IPS-15b (cell line): ENCODE data around the gene RGS12.
"Not testable (repeated sequence)": the region's sequence is repeated elsewhere in the genome, so short reads cannot be mapped to it uniquely, and the experiment has no call there.

Experiments used
- H3K27me3 ChIP-seq: one replicate; pipeline ENCODE4 v1.6.1; 2013; ENCODE audit warnings: low read length; ENCODE audit not compliant: control insufficient read depth, insufficient read depth
- H3K36me3 ChIP-seq: one replicate; pipeline ENCODE4 v1.6.1; 2013; ENCODE audit warnings: low read length; ENCODE audit not compliant: control insufficient read depth, insufficient read depth
- H3K4me1 ChIP-seq: one replicate; pipeline ENCODE4 v1.6.1; 2013; ENCODE audit warnings: mild to moderate bottlenecking, low read length; ENCODE audit not compliant: control insufficient read depth, insufficient read depth
- H3K4me3 ChIP-seq: one replicate; pipeline ENCODE4 v1.5.1; 2013; ENCODE audit warnings: low read depth, low read length
- H3K9ac ChIP-seq: one replicate; pipeline ENCODE4 v1.6.1; 2013; ENCODE audit warnings: low read depth, mild to moderate bottlenecking, low read length
- H3K9me3 ChIP-seq: one replicate; pipeline ENCODE4 v1.6.1; 2013; ENCODE audit warnings: mild to moderate bottlenecking, low read length; ENCODE audit not compliant: control insufficient read depth, insufficient read depth

Gene RGS12

DNA sequence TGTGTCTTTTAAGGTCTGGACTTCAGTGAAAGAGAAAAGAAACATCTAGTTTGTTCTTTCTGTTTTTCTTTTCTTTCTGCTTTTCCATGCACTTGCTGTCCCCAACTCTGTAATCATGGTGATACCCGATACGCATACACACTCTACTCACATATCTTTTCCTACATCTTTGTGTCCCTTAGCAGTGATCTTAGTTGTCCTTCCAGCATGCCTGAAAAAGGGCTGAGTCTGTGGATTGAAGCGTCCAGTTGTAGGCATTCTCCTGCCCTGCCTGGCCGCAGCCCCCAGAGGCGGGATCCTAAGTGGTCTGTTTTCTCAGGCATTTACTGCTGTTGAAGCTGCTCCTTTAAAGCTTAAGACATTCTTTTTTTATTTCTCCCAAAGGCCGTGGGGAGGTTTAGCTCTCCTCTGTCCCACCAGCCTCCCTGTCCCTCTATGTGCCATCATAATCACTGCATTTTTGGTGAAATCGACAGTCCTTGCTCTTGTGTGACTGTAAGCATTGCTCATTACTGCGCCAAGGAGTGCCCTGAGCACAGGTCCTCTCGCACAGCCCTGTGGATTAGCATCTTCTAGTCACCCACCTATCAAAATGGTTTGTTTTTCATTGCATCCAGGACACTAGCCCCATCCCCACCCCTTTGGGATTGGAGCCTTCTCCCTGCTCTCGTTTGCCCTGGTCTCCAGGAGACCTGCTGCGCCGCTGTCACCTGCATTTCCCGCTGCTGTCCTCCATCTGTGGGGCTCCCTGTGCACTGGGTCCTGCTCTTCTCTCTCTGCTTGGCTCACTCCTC, 4.4 kb downstream of the RGS12 start:
- H3K4me1 ChIP-seq = no peaks in the 10 kb centered on the region
- H3K9me3 ChIP-seq = no peaks in the 10 kb centered on the region
- H3K4me3 ChIP-seq = no peak overlapping the region
- H3K27me3 ChIP-seq = no peaks in the 10 kb centered on the region
- H3K36me3 ChIP-seq = no peaks in the 10 kb centered on the region
- no peak overlapping the region for H3K9ac ChIP-seq

DNA sequence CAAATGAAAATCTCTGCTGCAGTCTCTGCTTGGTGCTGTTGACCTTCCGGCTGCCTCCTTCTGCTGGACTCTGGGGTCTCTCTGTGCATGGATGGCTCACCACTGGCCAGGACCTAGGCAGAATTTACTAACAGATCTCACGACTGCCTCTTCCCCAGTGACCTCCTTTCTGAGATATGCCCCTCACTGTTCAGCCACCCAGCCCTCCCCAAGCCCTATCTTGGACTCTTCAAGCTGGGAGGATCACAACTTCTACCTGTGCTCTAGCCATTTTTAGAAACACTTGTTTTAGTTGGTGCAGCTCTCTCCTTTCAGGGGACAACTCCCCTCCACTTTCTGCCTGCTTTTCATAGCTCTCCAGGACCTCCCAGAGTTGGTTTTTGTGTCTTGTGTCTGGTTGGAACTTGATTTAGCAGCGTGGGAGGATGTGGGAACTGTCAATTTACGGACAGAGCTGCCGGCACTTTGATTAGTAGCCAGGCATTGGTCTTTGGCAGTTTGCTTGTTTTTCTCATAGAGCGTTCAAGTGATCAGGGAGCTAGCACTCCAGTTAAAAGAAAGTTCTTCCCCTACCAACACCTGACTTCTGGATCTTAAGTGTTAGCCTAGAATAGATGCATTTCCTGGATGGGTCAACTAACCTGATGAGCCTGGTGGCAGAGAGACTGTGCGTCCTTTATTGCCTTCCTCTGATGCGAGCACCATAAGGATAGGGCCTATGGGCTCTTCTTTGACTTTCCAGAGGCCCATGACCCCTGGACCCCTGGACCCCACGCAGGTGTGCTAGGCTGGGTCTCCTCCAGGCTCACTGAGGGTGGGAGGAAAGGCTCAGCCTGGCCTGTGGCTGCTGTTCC, 6.5 kb downstream of the RGS12 start:
- H3K9ac ChIP-seq = no peak overlapping the region
- no peaks in the 10 kb centered on the region for H3K27me3 ChIP-seq
- no peak overlapping the region for H3K4me3 ChIP-seq
- H3K36me3 ChIP-seq = no peaks in the 10 kb centered on the region
- H3K4me1 ChIP-seq = no peaks in the 10 kb centered on the region
- no peaks in the 10 kb centered on the region for H3K9me3 ChIP-seq

DNA sequence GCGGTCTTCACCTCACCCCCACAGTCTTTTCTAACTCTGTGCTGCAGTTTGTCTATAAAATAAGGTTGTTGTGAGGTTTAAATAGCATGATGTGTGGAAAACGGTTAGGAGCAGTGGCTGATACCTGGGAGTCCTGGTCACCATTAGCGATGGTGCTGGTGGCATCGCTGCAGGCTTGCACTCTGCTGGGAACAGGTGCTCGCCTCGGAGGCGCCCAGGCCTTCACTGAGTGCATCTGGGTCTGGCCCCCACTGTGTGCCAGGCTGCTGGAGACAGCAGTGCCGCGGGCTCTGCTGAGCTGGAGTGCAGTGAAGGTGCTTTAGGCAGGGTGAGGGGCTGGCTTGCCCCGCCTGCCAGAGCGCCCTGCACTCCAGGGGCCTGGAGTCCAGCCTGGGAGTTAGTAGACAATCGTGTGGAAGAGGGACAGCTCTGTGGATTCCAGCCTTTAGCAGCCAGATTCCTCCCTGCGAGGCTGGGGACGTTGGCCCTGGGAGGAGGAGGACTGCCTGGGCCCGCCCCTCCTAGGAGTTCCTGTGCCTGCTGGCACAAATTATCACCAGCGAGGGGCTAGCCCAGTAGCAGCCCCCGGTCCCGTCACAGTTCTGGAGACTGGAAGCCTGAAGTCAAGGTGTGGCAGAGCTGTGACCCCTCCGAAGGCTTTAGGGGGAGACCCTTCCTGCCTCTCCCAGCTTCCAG, 7.3 kb downstream of the RGS12 start:
- Histone ChIP-seq H3K9me3 (no peaks in the 10 kb centered on the region), H3K4me1 (no peaks in the 10 kb centered on the region)

DNA sequence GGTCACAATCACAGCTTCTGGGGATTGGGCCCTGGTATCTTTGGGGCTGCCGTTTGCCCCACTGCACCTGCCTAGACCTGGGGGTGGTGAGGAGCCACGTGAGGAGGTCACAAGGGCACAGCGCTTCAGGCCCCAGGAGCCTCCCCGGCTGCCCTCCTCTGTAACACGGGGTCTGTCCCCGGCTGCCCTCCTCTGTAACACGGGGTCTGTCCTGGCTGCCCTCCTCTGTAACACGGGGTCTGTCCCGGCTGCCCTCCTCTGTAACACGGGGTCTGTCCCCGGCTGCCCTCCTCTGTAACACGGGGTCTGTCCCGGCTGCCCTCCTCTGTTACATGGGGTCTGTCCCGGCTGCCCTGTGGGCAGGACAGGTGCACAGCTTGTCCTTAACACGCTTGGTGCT, 8.1 kb downstream of the RGS12 start:
- not testable (repeated sequence) for H3K4me1 ChIP-seq, H3K4me3 ChIP-seq, H3K9ac ChIP-seq, H3K36me3 ChIP-seq, H3K27me3 ChIP-seq, H3K9me3 ChIP-seq

More for the DNA sequence above, 7.3 kb downstream of the RGS12 start:
- no peak overlapping the region for H3K9ac ChIP-seq
- no peak overlapping the region for H3K4me3 ChIP-seq
- no peaks in the 10 kb centered on the region for H3K36me3 ChIP-seq
- no peaks in the 10 kb centered on the region for H3K27me3 ChIP-seq

DNA sequence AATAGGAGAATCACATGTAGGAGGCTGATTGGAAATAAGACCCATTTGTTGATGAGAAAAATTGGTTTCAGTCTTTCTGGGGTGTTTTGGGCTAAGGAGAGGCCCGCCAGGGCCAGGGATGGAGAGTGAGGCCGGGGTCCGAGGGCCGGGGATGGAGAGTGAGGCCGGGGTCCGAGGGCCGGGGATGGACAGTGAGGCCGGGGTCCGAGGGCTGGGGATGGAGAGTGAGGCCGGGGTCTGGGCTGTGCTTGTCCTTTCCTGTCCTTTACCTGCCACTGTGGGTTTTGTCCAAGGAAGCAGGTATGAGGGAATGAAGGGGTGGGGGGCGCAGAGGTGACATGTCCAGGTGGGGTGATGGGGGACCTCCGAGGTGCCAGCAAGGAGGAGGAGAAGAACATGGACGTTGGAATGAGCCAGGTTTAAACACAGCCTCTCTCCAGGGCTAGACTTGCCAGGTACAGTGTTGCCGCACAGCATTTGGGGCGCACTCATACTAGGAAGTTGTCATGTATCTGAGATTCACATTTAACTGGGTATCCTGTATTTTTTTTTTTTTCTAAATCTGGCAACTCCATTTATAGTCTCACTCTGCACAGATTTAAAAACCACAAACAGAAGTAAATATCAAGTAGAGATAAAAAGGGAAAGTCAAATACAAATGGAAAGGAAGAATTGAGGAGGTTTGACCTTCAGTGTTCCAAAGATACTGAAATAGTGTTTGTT, 8.8 kb downstream of the RGS12 start:
- H3K4me1 ChIP-seq = no peaks in the 10 kb centered on the region
- no peaks in the 10 kb centered on the region for H3K36me3 ChIP-seq
- H3K9me3 ChIP-seq = no peaks in the 10 kb centered on the region
- H3K27me3 ChIP-seq = no peaks in the 10 kb centered on the region
- H3K4me3 ChIP-seq = no peak overlapping the region
- H3K9ac ChIP-seq = no peak overlapping the region

DNA sequence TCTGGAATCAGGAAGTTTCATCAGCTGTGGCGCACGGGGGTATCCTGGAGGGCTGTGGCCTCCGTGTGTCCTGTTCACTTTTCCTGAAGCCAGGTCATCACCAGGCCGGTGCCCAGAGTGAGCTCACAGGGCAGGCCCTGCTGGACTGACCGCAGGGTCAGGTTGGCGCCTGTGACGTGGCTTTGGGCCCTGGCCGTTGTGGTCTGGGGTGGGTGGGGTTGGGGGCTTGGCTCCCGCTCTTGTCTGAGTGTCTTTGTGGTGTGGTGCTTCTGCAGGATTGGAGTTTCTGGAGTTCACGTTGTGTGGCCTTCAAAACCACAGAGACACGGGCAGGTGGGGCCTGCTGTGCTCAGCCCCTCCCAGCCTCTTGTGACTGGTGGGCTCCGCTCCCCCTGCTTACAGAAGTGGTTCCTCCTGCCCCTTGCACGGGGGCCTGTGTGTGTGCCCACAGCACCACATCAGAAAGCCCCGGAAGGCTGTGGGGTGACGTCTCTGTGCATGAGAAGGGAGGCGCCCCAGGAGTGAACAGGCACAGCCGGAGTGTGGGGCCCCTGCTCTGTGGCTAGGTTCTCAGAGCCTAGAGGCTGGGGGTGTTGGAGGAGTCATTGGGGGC, 9.5 kb downstream of the RGS12 start:
- Histone ChIP-seq H3K4me3 (no peak overlapping the region), H3K4me1 (no peaks in the 10 kb centered on the region)

DNA sequence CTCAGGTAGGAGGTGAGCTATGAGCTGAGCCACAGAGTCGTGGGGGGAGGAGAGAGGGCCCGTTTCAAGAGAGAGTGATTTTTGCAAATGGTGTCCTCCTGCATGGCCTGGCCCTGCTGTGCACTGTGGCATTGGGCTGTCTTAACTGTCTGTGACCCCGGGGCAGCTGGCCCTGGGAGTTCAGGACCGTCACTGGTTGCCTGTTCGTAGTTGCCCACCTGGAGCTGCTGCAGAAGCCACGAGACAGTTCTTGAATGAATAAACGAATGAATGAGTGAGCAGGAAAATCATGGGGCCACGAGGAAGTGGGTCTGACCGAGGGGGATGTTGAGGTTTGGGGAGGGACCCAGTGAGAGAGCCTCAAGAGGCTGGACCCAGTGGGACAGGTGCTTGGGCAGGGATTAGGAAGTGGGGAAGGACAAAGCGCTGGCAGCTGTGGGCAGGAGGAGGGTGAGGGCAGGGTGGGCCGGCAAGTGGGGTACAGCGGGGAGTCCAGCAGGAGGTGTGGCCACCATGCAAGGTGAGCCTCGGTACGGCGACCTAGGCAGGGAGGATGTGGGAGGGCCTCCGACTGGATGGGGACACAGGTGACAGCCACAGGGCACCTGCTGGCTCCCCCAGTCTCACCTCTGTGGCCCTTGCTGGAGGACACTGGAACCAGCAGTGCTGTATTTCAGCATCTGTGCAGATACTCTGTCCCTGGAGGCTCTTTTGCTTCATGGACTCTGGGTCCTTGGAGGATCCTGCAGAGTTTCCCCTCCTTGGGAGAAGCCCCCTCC, 10.2 kb downstream of the RGS12 start:
- no peak overlapping the region for H3K9ac ChIP-seq

More for the DNA sequence above, 9.5 kb downstream of the RGS12 start:
- no peaks in the 10 kb centered on the region for H3K9me3 ChIP-seq
- H3K36me3 ChIP-seq = no peaks in the 10 kb centered on the region
- no peaks in the 10 kb centered on the region for H3K27me3 ChIP-seq
- H3K9ac ChIP-seq = no peak overlapping the region

DNA sequence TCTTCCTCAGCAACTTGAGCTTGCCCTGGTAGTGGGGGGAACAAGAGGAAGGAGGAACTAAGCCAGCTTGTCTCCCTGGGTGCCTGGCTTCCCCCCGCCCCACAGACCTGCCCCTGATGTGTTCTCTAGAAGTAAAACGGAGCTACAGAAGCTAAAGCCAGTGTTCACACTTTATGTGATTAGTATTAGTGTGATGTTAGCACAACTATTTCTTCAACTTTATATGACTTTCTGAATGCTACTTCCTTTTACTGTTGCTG, 10.7 kb downstream of the RGS12 start:
- no peak overlapping the region for H3K4me3 ChIP-seq
- no peaks in the 10 kb centered on the region for H3K4me1 ChIP-seq
- no peak overlapping the region for H3K9ac ChIP-seq
- no peaks in the 10 kb centered on the region for H3K36me3 ChIP-seq
- no peaks in the 10 kb centered on the region for H3K9me3 ChIP-seq
- no peaks in the 10 kb centered on the region for H3K27me3 ChIP-seq

More for the DNA sequence above, 10.2 kb downstream of the RGS12 start:
- Histone ChIP-seq H3K27me3 (no peaks in the 10 kb centered on the region), H3K9me3 (no peaks in the 10 kb centered on the region), H3K4me3 (no peak overlapping the region), H3K36me3 (no peaks in the 10 kb centered on the region), H3K4me1 (no peaks in the 10 kb centered on the region)

GRCh38 chr4:3303923-3304710, 11.3 kb downstream of the RGS12 start:
- Histone ChIP-seq H3K9ac (peak overlapping the region; percentile 0), H3K4me1 (no peaks in the 10 kb centered on the region), H3K36me3 (no peaks in the 10 kb centered on the region), H3K27me3 (no peaks in the 10 kb centered on the region), H3K9me3 (no peaks in the 10 kb centered on the region), H3K4me3 (no peak overlapping the region)

DNA sequence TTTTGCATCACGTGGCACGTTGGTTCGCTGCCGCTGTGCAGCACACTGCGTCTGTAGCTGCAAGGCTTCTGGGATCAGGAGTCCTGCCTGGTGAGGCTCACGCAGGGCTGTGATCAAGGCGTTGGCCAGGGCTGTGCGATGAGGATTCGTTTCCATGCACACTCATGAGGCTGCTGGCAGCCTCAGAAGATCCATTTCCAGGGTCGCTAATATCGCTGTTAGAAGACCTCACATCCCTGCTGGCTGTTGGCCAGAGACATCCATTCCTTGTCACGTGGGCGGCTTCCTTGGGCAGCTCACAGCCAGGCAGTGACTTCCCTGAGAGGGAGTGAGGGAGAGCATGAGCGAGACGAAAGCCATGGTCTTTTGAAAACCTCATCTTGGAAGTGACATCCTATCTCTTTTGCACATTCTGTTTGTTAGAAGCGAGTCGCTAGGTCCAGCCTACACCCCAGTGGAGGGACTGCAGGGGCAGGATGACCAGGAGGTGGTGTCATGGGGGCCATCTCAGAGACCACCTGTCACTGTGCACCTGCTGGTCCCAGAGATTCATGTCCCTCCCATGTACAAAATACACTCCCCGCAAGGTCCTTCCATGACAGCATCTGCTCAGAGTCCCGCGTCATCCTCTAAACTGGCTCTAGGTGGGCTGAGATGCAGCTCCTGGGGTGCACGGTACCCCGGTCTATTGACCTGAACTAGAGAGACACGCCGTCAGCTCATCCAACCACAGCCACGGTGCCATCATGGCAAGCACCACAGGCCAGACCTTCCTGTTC, 12.2 kb downstream of the RGS12 start:
- Histone ChIP-seq H3K9me3 (no peaks in the 10 kb centered on the region), H3K4me1 (no peaks in the 10 kb centered on the region), H3K27me3 (no peaks in the 10 kb centered on the region), H3K4me3 (no peak overlapping the region), H3K36me3 (no peaks in the 10 kb centered on the region), H3K9ac (peak overlapping the region; percentile 12)
